C1 segment of cervical spinal cord (tissue), 14 donors: ENCODE data around the gene HMGN1.

Experiments
- DNase-seq, 14 donors: peaks; one replicate each; lab custom pipeline; 2025; lab: John Stamatoyannopoulos, UW

HMGN1 gene

DNA sequence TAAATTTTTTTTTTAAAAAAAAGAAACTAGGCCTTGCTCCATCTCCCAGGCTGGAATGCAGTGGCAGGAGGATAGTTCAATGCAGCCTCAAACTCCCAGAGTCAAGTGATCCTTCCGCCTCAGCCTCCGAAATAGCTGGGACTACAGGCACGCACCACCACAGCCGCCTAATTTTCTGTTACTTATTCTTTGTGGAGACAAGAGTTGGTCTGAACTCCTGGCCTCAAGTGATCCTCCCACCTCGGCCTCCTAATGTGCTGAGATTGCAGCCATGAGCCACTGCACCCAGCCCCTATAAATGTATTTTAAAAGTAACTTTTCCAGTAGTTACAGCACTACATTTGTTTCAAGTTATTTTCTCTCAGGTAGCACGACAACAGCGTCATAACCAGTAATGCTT is 37.7 kb downstream of the HMGN1 start:
- DNase-seq = no peak

DNA sequence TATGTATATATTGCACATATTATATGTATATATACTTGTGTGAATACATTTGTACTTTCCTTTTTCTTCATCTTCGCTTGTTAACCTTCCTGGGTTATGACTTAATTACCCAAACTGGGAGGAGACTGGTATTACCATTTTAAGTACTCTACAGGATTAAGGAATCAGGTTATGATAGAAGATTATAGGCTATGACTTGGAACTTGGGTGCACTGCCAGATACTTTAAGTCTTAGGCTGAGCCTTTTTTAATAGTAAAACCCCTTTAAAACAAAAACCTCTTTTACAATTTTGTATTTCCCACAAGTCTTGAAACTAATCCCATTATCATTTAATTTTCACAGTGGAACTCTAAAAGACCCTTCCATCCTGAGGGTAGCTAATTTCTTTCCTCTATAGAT is 41.4 kb downstream of the HMGN1 start:
- no peak for DNase-seq

DNA sequence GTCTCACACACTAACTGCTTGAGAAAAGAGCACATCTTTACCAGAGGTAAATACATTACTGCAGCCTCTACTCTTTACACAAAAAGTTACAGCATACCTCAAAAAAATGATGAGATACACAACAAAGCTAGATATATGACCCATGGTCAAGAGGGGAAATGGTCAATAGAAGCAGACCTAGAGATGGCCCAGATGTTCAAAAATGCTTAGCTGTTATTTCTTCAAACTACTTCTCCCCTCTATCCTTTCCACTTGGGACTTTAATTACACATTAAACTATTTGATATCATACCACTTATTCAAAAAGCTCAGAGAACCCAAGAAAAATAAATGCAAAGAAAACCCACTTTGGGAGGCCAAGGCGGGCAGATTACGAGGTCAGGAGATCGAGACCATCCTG is 48.3 kb downstream of the HMGN1 start:
- no peak for DNase-seq

DNA sequence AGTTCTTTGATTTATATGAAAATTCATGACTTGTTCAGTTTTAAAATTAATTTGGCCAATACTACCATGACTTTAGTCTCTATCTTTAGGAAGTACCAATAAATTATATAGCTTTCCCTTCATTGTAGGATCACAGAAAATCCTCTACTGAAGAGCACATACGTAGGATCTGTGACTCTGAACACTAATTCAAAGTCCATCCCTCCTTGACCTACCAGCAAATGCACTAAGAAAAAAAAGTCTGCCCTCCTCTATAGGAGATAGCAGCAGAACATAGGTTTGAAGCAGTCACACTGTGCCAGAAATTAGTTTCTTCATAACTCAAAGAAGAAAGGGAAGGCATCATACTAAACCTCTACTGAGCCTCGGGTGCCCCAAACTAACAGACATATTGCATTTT is 52.0 kb downstream of the HMGN1 start:
- no peak for DNase-seq
